Bronchial epithelial cell (primary cell): ENCODE data around the gene SEL1L2. TPM values are rescaled to one million over a fixed set of nuclear protein-coding genes. Genes with fewer than 3 reads are reported as not detected.

Source experiments
- DNase-seq: peaks from one replicate; pipeline ENCODE4 v3.0.0-alpha.2; 2010; ENCODE audit warnings: low read depth
- FAIRE-seq: peaks from 2 replicates; lab custom pipeline; 2011; peaks lifted over from hg19 to GRCh38; lab: Jason Lieb, UNC
- H3K27me3 ChIP-seq: 2 replicates; pipeline ENCODE4 v1.5.1; 2011; ENCODE audit warnings: low read length; ENCODE audit not compliant: control insufficient read depth, insufficient read depth
- H3K36me3 ChIP-seq: 2 replicates; pipeline ENCODE4 v1.5.1; 2011; ENCODE audit warnings: low read length; ENCODE audit not compliant: control insufficient read depth, insufficient read depth
- H3K4me3 ChIP-seq: 2 replicates; pipeline ENCODE4 v1.5.1; 2011; ENCODE audit warnings: mild to moderate bottlenecking, low read depth, low read length, control low read depth
- CTCF ChIP-seq: IDR thresholded peaks from 2 replicates; pipeline ENCODE4 v1.5.1; 2011; ENCODE audit warnings: mild to moderate bottlenecking, moderate library complexity, low read length, control low read depth, inconsistent platforms; ENCODE audit not compliant: insufficient read depth, severe bottlenecking
- total RNA-seq: library from RNA; depleted of rRNA; stranded (reverse); fragments of >200 nt; gene quantifications from 2 replicates; pipeline ENCODE4 v1.2.1, GENCODE V29; 2014

The SEL1L2 gene
- total RNA-seq, 1 donor from 2014 or later, result not detected

- no peak overlapping the region for H3K4me3 ChIP-seq
- H3K27me3 ChIP-seq, result no peaks in the 10 kb centered on the region
- TF ChIP-seq CTCF, result no peak
- DNase-seq, result no peak
- no peaks in the 10 kb centered on the region for H3K36me3 ChIP-seq
- FAIRE-seq, result no peak
Measured at GRCh38 chr20:13873831-13874230, 116.6 kb downstream of the SEL1L2 start.

GRCh38 chr20:13870170-13870748 lies 120.2 kb downstream of the SEL1L2 start:
- Histone ChIP-seq H3K4me3 (no peak overlapping the region), H3K36me3 (no peaks in the 10 kb centered on the region), H3K27me3 (no peaks in the 10 kb centered on the region)
- DNase-seq (no peak), FAIRE-seq (no peak)
- TF ChIP-seq CTCF, result no peak

DNA sequence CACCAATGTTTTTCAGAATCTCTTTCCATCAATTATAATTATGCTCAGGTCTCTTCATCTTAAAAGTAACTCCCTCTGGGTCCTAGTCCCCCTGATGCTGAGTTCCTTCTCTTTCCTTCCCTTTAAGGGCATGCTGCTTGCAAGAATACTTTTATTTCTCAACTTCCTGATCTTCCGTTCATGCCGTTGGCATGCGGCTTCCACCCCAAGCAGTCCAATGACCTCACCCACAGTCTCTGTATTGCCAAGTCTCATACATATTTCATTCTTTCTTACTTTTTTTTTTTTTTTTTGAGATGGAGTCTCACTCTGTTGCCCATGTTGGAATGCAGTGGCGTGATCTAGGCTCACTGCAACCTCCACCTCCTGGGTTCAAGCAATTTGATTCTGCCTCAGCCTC lies 122.1 kb downstream of the SEL1L2 start:
- Histone ChIP-seq H3K27me3 (no peaks in the 10 kb centered on the region), H3K4me3 (no peak overlapping the region), H3K36me3 (no peaks in the 10 kb centered on the region)
- DNase-seq (peak; percentile 40), FAIRE-seq (no peak)
- TF ChIP-seq CTCF, result no peak

DNA sequence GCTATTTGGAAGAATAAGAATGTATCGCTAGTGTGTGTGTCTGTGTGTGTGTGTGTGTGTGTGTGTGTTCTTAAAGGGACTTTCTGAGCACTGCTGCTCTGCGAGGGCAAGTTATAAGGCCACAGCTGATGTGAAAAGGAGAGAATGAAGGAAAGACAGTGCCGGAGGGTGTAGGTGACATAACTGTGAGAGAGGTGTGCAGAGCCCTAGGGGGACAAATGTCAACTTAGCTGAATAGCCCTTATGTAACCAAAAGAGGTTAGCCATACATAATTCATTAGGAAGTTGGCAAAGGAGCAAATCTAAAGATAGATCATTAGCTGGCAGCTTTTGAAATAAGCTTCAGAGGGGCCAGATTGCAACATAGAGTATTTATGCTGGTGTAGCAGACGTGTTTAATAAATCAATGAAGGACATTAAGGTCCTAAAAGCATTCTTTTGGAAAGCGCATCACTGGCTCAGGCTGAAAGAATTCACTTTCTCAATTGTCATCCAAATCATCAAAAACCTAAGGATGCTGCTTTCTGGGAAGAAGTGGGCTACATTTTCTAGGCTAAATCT lies 124.5 kb downstream of the SEL1L2 start:
- FAIRE-seq (no peak), DNase-seq (peak; percentile 8)

GRCh38 chr20:13865156-13865555 lies 125.3 kb downstream of the SEL1L2 start:
- H3K27me3 ChIP-seq, result no peaks in the 10 kb centered on the region
- no peak for FAIRE-seq
- DNase-seq, result no peak

More for the DNA sequence above, 124.5 kb downstream of the SEL1L2 start:
- Histone ChIP-seq H3K27me3 (no peaks in the 10 kb centered on the region), H3K36me3 (no peaks in the 10 kb centered on the region), H3K4me3 (no peak overlapping the region)
- TF ChIP-seq CTCF, result no peak

More at GRCh38 chr20:13865156-13865555, 125.3 kb downstream of the SEL1L2 start:
- TF ChIP-seq CTCF, result no peak
- H3K4me3 ChIP-seq, result no peak overlapping the region
- no peaks in the 10 kb centered on the region for H3K36me3 ChIP-seq
